Frontal cortex (tissue), 4 donors: Measurements from ENCODE around the gene FBH1. TPM values are rescaled to one million over a fixed set of nuclear protein-coding genes. Genes with fewer than 3 reads are reported as not detected.
"Not testable (repeated sequence)": the region's sequence is repeated elsewhere in the genome, so short reads cannot be mapped to it uniquely, and the experiment has no call there.

Source experiments
- DNase-seq, 2 donors: peaks; one replicate each; pipeline ENCODE4 v3.0.0; 2012; ENCODE audit warnings: low spot score in 2 of 2
- FAIRE-seq: peaks from 2 replicates; lab custom pipeline; 2012; peaks lifted over from hg19 to GRCh38; lab: Jason Lieb, UNC
- total RNA-seq: library from RNA; depleted of rRNA; stranded (reverse); fragments of >200 nt; gene quantifications from one replicate; pipeline ENCODE4 v1.2.3, GENCODE V29; 2014
- donor health status: control.
- donor health status: control.
- donor health status: control.

FBH1 gene
- total RNA-seq, 1 donor from 2014 or later, result 35.1 TPM

DNA sequence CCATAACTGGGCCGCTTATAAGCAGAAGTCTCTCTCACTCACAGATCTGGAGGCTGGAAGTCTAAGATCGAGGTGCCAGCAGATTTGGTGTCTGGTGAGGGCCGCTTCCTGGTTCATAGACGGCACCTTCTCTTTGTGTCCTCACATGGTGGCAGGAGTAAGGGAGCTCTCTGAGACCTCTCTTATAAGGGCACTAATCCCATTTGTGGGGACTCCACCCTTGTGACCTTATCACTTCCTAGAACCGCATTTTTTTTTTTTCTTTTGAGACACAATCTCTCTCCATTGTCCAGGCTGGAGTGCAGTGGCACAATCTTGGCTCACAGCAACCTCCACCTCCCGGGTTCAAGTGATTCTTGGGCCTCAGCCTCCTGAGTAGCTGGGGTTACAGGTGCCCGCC lies 8.1 kb downstream of the FBH1 start:
- DNase-seq, result no peak
- FAIRE-seq, result no peak

DNA sequence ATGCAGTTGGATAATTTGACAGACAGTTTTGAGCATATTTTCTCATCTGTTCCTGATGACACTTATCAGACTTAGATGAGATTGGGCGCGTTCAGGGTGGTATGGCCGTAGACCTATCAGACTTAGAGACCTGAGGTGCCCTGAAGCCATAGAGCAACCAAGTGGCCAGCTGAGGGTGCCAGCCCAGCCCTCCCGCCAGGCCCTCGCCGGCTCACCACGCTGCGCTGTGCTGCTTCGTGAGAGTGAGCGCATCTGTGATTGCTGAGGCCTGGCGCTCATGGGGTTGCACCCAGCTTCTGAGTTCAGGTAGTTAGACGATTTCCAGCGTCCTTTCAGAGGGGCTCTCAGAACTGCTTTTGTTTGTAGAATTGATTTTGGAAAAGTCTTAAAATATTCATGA lies 10.2 kb downstream of the FBH1 start:
- DNase-seq (no peak), FAIRE-seq (no peak)

DNA sequence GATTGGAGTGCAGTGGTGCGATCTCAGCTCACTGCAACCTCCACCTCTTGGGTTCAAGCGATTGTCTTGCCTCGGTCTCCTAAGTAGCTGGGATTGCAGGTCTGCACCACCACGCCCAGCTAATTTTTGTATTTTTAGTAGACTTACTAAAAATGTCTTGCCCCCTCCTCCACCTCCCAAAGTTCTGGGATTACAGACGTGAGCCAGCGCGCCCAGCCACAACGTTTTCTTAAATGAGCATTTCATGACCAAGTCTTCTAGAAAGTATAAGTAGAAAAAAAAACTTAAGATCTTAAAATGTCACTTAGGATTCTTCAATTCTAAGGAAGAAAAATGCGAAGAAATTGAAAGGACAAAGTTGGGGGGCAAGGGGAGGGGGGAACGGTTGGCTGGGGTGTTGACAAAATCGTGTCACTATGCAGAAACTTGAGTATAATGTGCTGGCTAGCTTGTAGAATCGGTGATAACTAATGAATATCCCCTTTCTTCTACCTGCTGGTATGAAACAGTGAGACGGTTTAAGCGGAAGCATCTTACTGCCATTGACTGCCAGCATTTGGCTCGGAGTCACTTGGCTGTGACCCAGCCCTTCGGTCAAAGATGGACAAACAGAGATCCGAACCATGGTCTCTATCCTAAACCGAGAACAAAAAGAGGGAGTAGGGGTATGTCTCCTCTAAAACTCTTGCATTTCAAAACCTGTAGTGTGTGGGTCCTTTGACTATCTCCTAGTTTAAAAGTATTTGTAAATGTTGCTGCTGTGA lies 12.7 kb downstream of the FBH1 start:
- no peak for FAIRE-seq
- DNase-seq, result no peak

GRCh38 chr10:5903563-5903962 lies 13.5 kb downstream of the FBH1 start:
- no peak for FAIRE-seq

GRCh38 chr10:5904227-5904626 lies 14.2 kb downstream of the FBH1 start:
- FAIRE-seq, result no peak

More at GRCh38 chr10:5903563-5903962, 13.5 kb downstream of the FBH1 start:
- DNase-seq, result no peak

DNA sequence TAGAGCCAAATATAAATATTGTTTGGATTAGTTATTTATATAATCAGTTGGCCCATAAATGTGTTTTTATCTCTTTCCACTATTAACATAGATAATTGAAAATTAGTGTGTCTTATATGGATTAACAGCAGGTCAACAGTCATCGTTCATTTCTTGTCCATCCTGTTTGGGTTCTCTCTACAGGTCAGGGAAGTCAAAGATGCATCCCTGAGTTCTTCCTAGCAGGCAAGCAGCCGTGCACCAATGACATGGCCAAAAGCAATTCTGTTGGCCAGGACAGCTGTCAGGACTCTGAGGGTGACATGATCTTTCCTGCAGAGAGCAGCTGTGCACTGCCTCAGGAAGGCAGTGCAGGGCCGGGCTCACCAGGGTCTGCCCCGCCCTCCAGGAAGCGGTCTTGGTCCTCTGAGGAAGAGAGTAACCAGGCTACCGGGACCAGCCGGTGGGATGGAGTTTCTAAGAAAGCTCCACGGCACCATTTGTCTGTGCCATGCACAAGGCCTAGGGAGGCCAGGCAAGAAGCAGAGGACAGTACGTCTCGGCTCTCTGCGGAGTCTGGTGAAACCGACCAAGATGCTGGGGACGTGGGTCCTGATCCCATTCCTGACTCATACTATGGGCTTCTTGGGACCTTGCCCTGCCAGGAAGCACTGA lies 15.9 kb downstream of the FBH1 start:
- FAIRE-seq, result no peak
- DNase-seq, result no peak

More at GRCh38 chr10:5904227-5904626, 14.2 kb downstream of the FBH1 start:
- DNase-seq, result no peak

- DNase-seq, result no peak
- no peak for FAIRE-seq
Observed at GRCh38 chr10:5906651-5907050, 16.6 kb downstream of the FBH1 start.

GRCh38 chr10:5908676-5909075 lies 18.6 kb downstream of the FBH1 start:
- FAIRE-seq, DNase-seq: not testable (repeated sequence)

GRCh38 chr10:5910323-5911100 lies 20.5 kb downstream of the FBH1 start:
- no peak for FAIRE-seq
- no peak for DNase-seq

- no peak for DNase-seq
- FAIRE-seq, result no peak
Observed at GRCh38 chr10:5911670-5912069, 21.6 kb downstream of the FBH1 start.

DNA sequence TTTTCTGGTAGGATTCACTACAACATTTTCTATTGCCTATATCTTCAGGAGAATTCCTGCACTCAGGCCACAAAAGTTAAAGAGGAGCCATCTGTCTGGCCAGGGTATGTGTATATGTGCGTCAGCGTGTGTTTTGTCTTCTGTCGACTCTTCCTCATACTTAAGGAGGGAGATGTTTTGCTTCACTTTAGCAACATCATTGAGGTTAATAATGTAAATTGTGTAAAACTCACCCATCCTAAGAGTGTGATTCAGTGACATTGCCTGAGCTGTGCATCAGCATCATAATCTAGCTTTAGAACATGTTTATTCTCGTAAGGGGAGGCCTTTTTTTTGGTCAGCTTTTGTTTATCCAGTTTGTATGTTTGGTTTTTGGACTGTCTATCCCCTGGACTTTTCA lies 23.7 kb downstream of the FBH1 start:
- no peak for FAIRE-seq
- DNase-seq, result no peak

DNA sequence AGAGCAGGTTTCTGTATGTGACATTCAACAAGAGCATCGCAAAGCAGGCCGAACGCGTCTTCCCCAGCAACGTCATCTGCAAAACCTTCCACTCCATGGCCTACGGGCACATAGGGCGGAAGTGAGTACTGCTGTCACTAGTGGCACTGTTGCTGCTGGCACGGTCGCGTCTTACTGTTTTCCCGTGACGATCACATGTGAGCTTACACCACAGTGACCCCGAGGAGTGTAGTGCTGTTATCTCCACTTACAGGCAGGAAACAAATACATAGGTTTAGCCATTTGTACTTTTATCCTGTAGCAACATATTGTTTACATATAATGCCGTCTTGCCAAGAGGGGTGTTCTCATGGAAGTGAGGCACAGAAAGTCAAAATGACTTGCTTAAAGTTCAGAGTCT lies 25.4 kb downstream of the FBH1 start:
- DNase-seq (no peak), FAIRE-seq (no peak)

DNA sequence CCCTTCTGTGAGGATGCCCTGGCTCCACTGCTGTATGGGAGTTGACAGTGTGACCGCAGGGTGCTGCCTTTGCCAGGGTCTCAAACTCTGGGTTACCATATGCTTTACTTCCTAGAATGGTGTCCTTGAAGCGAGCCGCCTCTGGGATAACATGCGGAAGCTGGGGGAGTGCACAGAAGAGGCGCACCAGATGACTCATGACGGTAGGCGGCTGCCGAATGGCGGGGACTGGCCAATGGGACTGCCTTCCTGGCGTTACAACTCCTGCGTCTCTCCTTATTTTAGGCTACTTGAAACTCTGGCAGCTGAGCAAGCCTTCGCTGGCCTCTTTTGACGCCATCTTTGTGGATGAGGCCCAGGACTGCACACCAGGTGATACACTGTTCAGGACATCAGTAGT lies 27.3 kb downstream of the FBH1 start:
- DNase-seq, result no peak
- no peak for FAIRE-seq

- DNase-seq, result no peak
Observed at GRCh38 chr10:5918763-5919162, 28.7 kb downstream of the FBH1 start.

DNA sequence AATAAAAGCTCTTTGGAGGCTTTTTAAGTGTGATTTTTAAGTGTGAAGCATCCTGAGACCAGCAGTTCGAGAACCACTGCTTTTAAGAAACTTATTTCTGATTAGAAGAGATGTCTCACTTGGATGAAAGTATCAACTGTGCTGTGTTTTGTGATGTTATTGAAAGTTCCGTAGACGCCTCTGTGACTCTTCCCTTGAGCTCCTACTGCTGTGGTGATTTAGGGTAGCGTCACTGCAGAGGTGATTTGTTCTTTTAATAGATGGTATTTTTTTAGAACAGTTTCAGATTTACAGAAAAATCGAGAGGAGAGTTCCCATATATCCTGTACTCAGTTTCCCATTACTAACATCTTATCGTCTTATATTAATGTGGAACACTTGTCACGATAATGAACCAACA lies 29.5 kb downstream of the FBH1 start:
- no peak for DNase-seq
- FAIRE-seq, result no peak

More at GRCh38 chr10:5918763-5919162, 28.7 kb downstream of the FBH1 start:
- FAIRE-seq, result no peak

GRCh38 chr10:5921746-5922145 lies 31.7 kb downstream of the FBH1 start:
- FAIRE-seq, result no peak
- DNase-seq, result no peak

- DNase-seq (no peak), FAIRE-seq (no peak)
Observed at GRCh38 chr10:5924889-5925288, 34.8 kb downstream of the FBH1 start.

GRCh38 chr10:5927306-5927705 lies 37.3 kb downstream of the FBH1 start:
- FAIRE-seq (no peak), DNase-seq (no peak)

DNA sequence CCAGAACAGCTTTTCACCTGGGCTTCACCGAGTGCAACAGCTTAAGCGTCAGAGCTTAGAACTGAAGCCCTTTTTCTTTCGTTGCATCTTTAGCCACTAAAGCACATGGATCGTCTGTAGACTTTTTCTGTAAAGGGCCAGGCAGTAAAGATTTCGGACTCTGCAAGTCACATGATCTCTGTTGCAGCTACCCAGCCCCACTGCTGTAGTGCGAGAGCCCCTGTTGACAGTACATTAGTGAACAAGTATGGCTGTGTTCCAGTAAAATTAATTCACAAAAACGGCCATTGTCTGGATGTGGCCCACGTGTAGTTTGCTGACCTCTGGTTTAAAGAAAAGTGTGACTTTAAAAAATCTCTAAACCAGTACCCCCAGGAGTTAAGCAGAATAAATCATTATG lies 39.4 kb downstream of the FBH1 start:
- FAIRE-seq (no peak), DNase-seq (no peak)

- FAIRE-seq (no peak), DNase-seq (no peak)
Observed at GRCh38 chr10:5930272-5930671, 40.2 kb downstream of the FBH1 start.

DNA sequence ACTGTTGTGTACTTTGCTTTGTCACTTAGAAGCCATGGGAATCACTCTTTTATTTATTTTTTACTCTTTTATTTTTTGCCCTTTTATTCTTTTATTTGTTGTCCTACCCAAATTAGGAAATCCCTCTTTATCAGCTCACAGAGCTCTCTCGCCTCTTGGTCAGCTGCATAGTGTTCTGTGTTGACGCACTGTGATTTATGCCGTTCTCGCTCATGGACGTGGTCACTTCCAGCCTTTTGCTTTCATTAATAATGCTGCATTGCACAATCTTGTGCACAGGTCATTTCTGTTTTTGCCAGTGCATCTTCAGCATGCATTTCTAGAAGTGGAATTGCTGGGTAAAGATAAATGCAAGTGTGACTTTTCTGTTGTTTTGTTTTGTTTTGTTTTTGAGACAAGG lies 42.3 kb downstream of the FBH1 start:
- DNase-seq (no peak), FAIRE-seq (no peak)
